Activated CD8-positive, alpha-beta T cell treated with anti-CD3 and anti-CD28 coated beads, Interleukin-2, amount 10 ng/mL, durations not matched to agents 7 days and 5 days (primary cell): ENCODE measurements around the gene BLOC1S1. TPM values are rescaled to one million over a fixed set of nuclear protein-coding genes. Genes with fewer than 3 reads are reported as not detected.

ENCODE experiments used
- ATAC-seq: fragments of 150-1000 bp; cut with Tn5 transposase; one replicate; pipeline ENCODE4 v1.10.0; 2021; ENCODE audit warnings: moderate library complexity
- CTCF ChIA-PET: fragments of 350-600 bp; sonication (Branson Sonifier 250); formaldehyde crosslinking; loops from one replicate; lab custom pipeline; 2021; ENCODE audit warnings: antibody characterized with exemption; lab: Charles Lee
- POLR2A ChIA-PET: fragments of 350-600 bp; sonication (Branson Sonifier 250); formaldehyde crosslinking; loops from one replicate; lab custom pipeline; 2021; ENCODE audit warnings: antibody characterized with exemption; lab: Charles Lee
- DNase-seq: peaks from one replicate; pipeline ENCODE4 v3.0.0-alpha.2; 2020
- H3K27ac Mint-ChIP-seq: one replicate; pipeline ENCODE4 v1.8.0; 2021; ENCODE audit warnings: mild to moderate bottlenecking, mixed read lengths
- H3K27me3 Mint-ChIP-seq: one replicate; pipeline ENCODE4 v1.8.0; 2021; ENCODE audit warnings: low read depth, mixed read lengths
- H3K36me3 Mint-ChIP-seq: one replicate; pipeline ENCODE4 v1.8.0; 2021; ENCODE audit warnings: low read depth, mixed read lengths
- H3K4me1 Mint-ChIP-seq: one replicate; pipeline ENCODE4 v1.8.0; 2021; ENCODE audit warnings: low read depth, mixed read lengths
- H3K4me3 Mint-ChIP-seq: one replicate; pipeline ENCODE4 v1.8.0; 2021; ENCODE audit warnings: mild to moderate bottlenecking, mixed read lengths
- H3K9me3 Mint-ChIP-seq: one replicate; pipeline ENCODE4 v1.8.0; 2022; ENCODE audit warnings: mixed read lengths; ENCODE audit not compliant: insufficient read depth
- total RNA-seq, 2 experiments: library from RNA; stranded (reverse); gene quantifications; one replicate each; pipeline ENCODE4 v1.2.3, GENCODE V29; 2021

BLOC1S1 gene
- total RNA-seq, 2 experiments from 2014 or later, result 156 to 158 TPM

DNA sequence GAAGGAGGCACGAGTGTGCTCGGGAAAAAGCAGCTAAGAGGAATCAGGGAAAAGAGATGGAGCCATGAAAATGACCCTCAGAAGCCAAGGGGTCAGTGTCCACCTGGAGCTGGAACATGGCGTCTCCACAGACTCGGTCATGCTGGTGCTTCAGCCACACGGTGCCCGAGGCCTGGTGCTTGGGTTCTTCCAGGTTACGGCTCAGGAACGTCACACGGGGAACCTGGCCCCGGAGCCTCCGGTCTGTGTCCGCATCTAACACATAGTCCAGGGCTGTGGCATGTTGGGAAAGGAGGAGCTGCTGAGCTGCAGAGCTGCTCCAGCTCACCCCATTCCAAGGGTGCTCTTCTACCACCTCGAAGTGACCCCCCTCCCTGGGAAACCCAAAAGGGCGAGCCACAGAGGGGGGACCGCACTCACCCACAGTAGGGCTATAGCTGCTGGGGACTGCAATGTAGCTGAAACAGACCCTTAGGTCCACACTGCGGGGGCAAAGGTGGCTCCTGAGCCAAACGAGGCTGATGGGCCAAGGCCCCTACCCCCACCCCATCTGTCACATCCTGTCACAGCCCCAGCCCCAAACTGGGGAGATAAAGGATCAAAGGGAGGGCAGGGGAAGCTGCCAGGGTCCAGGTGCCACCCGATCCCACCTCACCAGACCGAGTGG is 18.9 kb upstream of the BLOC1S1 start:
- Mint-ChIP-seq H3K9me3 (no peaks in the 10 kb centered on the region), H3K36me3 (no peaks in the 10 kb centered on the region), H3K27me3 (no peaks in the 10 kb centered on the region), H3K4me3 (no peak overlapping the region), H3K27ac (no peak overlapping the region), H3K4me1 (no peaks in the 10 kb centered on the region)
- DNase-seq, result no peak
- ChIA-PET POLR2A (no interaction called here), CTCF (interaction anchor here (1.6 to 2.1 kb wide), 2 partner anchors 41 to 51 kb away, joined by 3 to 8 read pairs; no protein-coding TSS in a partner anchor)
- no peak for ATAC-seq

DNA sequence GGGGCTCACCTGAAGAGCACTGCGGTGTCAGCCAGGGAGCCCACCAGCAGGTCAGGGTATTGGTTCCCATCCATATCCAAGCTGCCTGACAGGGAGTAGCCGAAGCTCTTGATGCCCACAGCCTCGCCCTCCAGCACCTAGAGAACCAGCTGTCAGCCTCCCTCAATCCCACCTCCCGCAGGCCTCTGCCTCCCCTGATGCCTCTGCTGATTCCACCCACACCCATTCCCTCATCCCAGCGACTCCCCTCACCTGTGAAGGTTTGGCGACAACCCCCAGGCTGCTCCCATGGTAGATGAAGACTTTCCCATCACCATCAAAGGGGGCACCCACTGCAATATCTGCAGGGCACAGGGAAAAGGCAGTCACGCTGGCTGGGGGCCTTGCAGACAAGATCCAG is 18.2 kb upstream of the BLOC1S1 start:
- no peaks in the 10 kb centered on the region for H3K9me3 Mint-ChIP-seq
- ChIA-PET CTCF (no interaction called here), POLR2A (no interaction called here)

DNA sequence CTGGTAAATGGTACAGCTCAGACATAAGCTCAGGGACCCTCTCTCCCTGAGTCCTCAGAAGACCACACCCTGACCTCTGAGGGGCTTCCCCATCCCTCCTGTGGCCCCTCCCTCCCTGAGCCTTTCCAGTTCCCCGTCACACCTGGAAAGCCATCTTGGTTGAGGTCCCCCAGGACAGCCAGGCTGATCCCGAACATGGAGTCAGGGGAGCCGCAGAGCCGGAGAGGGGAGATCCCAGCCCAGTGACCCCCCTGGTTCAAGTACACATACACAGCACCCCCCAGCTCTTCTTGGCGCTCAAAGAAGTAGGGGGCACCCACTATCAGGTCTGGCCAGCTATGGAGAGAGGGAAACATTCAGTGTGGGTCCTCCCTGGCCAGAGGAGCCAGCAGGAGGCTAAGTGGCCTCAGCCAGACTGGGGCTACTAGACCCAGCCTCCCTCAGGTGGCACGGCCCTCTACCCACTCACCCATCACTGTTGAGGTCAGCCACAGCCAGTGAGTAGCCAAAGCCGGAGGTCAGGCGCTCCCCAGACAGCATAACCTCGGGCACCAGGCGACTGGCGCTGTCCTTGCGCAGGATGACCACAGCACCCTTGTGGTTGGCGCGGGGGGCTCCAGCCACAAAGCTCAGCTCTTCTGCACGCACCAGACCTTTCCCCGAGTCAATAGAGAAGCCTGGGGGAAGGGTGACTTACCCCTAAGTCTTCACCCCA is 17.4 kb upstream of the BLOC1S1 start:
- CTCF ChIA-PET, result interaction anchor here (1.5 to 1.6 kb wide), 2 partner anchors 42 to 52 kb away, joined by 4 read pairs; no protein-coding TSS in a partner anchor
- Mint-ChIP-seq H3K36me3 (no peaks in the 10 kb centered on the region), H3K27ac (no peak overlapping the region), H3K4me1 (no peaks in the 10 kb centered on the region), H3K4me3 (no peak overlapping the region), H3K9me3 (no peaks in the 10 kb centered on the region), H3K27me3 (no peaks in the 10 kb centered on the region)
- DNase-seq, result no peak
- POLR2A ChIA-PET, result no interaction called here
- ATAC-seq, result no peak

More for the DNA sequence above, 18.2 kb upstream of the BLOC1S1 start:
- DNase-seq (no peak), ATAC-seq (no peak)
- H3K4me1 Mint-ChIP-seq, result no peaks in the 10 kb centered on the region
- no peak overlapping the region for H3K27ac Mint-ChIP-seq
- no peaks in the 10 kb centered on the region for H3K27me3 Mint-ChIP-seq
- H3K4me3 Mint-ChIP-seq, result no peak overlapping the region
- H3K36me3 Mint-ChIP-seq, result no peaks in the 10 kb centered on the region

DNA sequence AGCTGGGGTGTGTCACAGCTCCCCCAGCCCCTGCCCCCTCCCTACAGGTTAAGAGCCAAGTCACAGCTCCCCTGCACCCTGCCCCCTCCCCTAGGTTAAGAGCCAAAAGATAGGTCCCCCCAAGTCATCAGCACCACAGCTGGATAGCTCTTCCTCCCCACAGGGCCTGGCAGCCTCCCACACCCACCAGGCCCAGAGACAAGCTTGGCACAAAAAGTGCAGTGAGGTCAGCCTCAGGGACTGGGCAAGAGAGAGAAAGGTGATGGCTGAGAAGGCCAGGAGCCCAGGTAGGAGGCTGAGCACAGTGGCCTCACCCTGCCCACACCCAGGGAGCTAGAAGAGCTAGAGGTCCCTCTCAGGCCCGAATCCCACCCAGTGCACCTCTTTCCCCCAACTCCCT is 16.9 kb upstream of the BLOC1S1 start:
- Mint-ChIP-seq H3K27me3 (no peaks in the 10 kb centered on the region), H3K4me3 (no peak overlapping the region), H3K27ac (no peak overlapping the region), H3K4me1 (no peaks in the 10 kb centered on the region), H3K36me3 (no peaks in the 10 kb centered on the region), H3K9me3 (no peaks in the 10 kb centered on the region)
- POLR2A ChIA-PET, result no interaction called here
- DNase-seq, result no peak
- CTCF ChIA-PET, result interaction anchor here (1.5 to 1.6 kb wide), 2 partner anchors 43 to 53 kb away, joined by 4 read pairs; no protein-coding TSS in a partner anchor
- no peak for ATAC-seq

DNA sequence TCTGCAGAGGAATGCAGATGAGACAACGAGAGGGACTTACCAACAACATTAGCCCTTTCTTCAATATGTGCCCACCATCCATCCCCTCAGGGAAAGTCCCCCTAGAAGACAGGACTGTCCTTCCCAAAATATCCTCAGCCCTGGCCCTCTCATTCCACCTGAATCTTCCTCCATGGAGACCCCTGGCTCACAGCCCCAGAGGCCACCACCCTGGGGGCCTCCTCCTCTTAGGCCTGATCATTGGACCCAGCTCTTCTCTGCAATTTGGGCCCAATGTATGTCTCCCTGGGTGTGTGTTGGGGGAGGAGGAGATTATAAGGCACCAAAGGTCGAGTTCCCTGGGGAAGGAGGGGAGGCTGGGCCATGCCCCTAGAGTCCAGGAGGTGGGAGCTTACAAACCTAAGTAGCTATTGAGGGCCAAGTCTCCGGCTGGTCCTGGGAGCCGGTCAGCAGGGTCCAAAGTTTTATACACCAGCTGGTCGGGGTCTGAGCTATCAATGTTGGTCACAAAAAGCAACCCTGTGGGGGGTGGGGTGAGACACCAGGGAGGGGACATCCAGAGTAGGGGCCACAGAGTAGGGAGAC is 16.3 kb upstream of the BLOC1S1 start:
- Mint-ChIP-seq H3K27ac (no peak overlapping the region), H3K9me3 (no peaks in the 10 kb centered on the region), H3K27me3 (no peaks in the 10 kb centered on the region), H3K36me3 (no peaks in the 10 kb centered on the region), H3K4me3 (no peak overlapping the region), H3K4me1 (no peaks in the 10 kb centered on the region)
- ChIA-PET POLR2A (no interaction called here), CTCF (interaction anchor here (1.5 to 1.6 kb wide), 2 partner anchors 43 to 54 kb away, joined by 4 read pairs; no protein-coding TSS in a partner anchor)
- DNase-seq, result no peak
- ATAC-seq, result no peak

DNA sequence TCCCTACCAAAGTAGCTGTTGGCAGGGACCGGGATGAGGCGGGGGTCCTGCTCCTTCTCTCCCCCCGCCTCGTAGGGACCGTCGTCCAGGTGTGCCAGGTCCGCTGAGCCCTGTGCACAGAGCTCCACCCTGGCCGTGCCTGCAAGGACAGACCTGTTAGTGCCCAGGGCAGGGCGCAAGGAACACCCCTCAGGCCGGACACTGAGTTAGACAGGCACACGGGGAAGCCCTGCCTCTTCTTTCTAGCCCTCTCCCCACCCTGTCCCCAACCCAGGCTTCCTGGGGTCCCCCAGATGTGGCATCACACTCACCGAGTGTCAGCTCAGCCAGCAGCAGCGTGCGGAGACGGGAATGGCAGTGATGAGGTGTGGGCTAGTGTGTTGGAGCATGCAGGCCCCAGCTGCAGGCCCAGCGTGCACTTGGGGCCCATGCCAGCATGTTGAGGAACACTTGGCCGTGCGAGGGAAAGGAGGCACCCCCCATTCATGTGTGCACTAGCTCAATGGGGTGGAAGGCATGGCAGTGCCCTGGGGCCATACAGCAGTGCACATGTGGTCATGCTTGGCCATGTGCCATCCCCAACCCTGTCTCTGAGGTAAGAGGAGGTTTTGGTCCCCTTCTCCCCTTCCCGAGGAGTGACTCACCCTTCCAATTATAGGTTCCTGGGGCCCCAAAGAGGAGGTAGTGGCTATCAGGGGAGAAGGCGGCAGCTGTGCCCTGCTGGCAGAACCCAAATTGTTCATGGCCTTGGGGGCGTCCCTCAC is 15.4 kb upstream of the BLOC1S1 start:
- H3K4me1 Mint-ChIP-seq, result no peaks in the 10 kb centered on the region
- no peaks in the 10 kb centered on the region for H3K36me3 Mint-ChIP-seq
- peaks cover 3% of the 10 kb centered on the region for H3K27me3 Mint-ChIP-seq
- H3K27ac Mint-ChIP-seq, result no peak overlapping the region
- no peak for ATAC-seq
- DNase-seq, result no peak
- ChIA-PET CTCF (interaction anchor here (1.5 to 1.6 kb wide), 2 partner anchors 44 to 54 kb away, joined by 4 read pairs; no protein-coding TSS in a partner anchor), POLR2A (no interaction called here)
- no peaks in the 10 kb centered on the region for H3K9me3 Mint-ChIP-seq
- H3K4me3 Mint-ChIP-seq, result no peak overlapping the region

DNA sequence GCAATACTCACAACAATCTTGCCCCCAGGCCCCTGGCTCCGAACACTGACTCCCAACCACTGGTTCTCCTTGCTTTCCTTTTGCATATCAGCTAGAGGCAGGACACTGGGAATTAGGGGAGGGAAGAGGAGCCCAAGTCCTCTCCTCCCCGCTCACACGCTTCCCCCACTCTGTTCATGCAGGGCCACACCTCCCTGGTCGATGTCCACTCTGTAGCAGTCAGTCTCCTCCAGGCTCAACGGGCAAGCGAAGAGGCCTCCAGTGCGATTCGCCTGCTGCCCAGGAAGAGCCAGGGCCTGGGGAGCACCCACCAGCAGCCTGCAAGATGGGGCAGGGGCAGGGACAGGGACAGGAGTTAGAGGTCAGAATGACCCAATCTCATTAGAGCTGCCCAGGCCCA is 13.0 kb upstream of the BLOC1S1 start:
- H3K27me3 Mint-ChIP-seq, result peaks cover 16% of the 10 kb centered on the region
- DNase-seq (no peak), ATAC-seq (no peak)
- no peaks in the 10 kb centered on the region for H3K9me3 Mint-ChIP-seq
- no peaks in the 10 kb centered on the region for H3K36me3 Mint-ChIP-seq
- ChIA-PET POLR2A (no interaction called here), CTCF (no interaction called here)
- H3K4me3 Mint-ChIP-seq, result no peak overlapping the region
- peaks cover 7% of the 10 kb centered on the region for H3K4me1 Mint-ChIP-seq
- no peak overlapping the region for H3K27ac Mint-ChIP-seq

DNA sequence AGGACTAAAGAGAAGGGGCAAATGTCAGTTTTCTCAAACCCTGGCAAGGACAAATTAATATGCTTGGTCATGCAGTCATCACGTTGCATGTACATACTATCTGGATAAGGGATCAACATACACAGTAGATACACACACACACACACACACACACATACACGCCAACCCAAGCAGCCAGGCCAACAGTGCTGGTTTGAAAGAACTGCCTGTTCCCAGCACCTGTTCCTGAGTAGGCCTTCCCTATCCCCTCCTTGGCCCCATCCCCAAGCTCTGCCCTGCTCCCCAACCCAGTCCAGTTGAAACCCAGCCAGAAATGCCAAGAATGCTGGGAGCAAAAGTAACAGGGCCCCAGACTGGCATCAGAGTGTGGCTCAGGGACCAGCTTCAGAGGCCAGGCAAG is 12.6 kb upstream of the BLOC1S1 start:
- H3K4me3 Mint-ChIP-seq, result no peak overlapping the region
- no peaks in the 10 kb centered on the region for H3K36me3 Mint-ChIP-seq
- POLR2A ChIA-PET, result no interaction called here
- CTCF ChIA-PET, result no interaction called here
- peaks cover 19% of the 10 kb centered on the region for H3K27me3 Mint-ChIP-seq
- no peaks in the 10 kb centered on the region for H3K9me3 Mint-ChIP-seq
- no peak for DNase-seq
- H3K27ac Mint-ChIP-seq, result no peak overlapping the region
- peaks cover 10% of the 10 kb centered on the region for H3K4me1 Mint-ChIP-seq
- no peak for ATAC-seq

DNA sequence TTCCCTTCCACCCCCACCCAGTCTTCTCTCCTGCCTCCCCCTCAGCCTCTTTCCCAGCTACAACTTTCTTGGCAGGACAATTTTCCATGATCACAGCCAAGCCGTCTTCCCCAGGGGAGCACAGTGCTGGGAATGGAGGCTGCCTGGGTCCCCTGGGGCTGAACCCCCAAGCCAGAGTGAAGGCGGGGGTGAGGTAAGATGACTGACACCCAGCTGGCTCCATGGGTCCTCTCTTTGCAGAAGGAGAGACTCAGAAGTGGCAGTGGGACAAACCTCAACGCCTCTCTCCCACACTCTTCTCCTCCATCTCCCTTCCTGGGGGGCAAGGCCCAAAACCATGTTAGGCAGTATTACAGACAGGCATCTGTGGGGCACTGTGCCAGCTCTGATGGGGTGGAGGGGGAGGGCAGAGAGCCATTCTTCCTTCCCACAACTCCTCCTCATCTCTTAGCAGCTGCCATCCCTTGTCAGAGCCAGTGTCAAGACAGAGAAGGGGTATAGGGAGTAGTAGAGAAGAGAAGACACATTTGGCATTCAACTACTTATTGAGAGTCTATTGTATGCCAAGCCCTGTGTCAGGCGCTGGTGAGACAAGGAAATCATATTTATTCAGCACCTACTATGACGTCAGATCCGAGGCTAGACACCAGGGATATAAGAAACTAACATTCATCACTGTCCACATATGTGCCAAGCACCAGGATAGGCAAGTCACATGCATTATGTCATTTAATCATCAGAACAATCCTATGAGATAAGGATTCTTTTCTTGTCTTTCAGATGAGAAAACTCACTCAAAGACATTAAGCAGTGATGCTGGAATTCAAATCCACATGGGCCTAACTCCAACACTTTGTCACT is 11.7 kb upstream of the BLOC1S1 start:
- peaks cover 18% of the 10 kb centered on the region for H3K4me1 Mint-ChIP-seq
- no peak overlapping the region for H3K27ac Mint-ChIP-seq
- H3K36me3 Mint-ChIP-seq, result no peaks in the 10 kb centered on the region
- no peaks in the 10 kb centered on the region for H3K9me3 Mint-ChIP-seq
- no peak overlapping the region for H3K4me3 Mint-ChIP-seq
- ChIA-PET POLR2A (no interaction called here), CTCF (no interaction called here)
- ATAC-seq (no peak), DNase-seq (no peak)
- peaks cover 26% of the 10 kb centered on the region for H3K27me3 Mint-ChIP-seq

DNA sequence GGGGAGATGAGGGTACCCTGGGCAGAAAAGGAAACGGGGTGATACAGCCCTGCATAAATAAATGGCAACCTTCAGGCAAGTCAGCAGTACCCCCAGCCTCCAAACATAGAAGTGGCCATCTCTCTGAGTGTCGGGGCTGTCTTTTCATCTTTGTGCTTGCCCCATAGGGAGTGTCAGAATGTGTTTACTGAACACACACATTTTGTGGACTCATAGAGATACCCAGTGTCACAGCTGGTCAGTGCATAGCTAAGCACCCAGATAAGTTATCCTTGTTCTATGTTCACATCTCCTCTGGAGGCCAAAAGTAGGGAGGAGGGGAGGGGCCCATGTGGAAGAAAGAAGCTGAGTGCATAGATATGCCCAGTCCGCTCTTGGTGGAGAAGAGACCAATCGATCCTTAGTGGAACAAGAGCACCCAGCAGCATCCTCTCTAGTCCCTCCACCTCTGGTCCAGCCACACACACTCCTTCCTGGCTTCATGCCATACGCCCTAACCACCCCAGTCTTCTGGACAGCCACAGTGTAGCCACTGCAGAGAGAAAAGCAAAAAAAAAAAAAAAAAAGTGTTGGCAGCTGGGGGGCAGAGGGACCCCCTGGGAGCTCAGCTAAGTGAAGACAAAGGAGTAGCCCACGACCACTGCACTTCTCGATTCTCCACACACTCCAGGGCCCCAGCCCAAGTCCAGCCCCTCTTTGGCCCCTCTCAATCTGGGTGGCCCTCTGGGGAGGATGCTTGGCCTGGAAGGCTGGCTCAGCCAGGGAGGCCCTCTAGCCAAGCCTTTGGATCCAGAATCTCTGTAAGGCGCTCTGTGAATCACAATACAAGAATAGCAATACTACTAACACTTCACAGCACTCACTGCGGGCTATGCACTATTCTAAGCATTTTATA is 10.8 kb upstream of the BLOC1S1 start:
- Mint-ChIP-seq H3K9me3 (no peaks in the 10 kb centered on the region), H3K27me3 (peaks cover 34% of the 10 kb centered on the region), H3K27ac (no peak overlapping the region), H3K36me3 (no peaks in the 10 kb centered on the region), H3K4me1 (peaks cover 20% of the 10 kb centered on the region), H3K4me3 (no peak overlapping the region)
- DNase-seq, result no peak
- ChIA-PET POLR2A (no interaction called here), CTCF (interaction anchor here (0.9 to 1.6 kb wide), 4 partner anchors 11 to 48 kb away, joined by 3 to 6 read pairs (median 4); partner anchors contain the start of gene BLOC1S1)
- no peak for ATAC-seq
